GM12875 (cell line): ENCODE results near the gene CNTNAP2.

Experiments used
- H3K4me3 ChIP-seq: one replicate; pipeline ENCODE4 v1.5.1; 2011; ENCODE audit warnings: low read depth, low read length, control low read depth
- TF ChIP-seq, protein P1 (sequence below): IDR thresholded peaks from 2 replicates; pipeline ENCODE4 v1.5.1; 2011; ENCODE audit warnings: low read depth, mild to moderate bottlenecking, control low read depth, inconsistent platforms, low read length, moderate library complexity, borderline replicate concordance; ENCODE audit not compliant: insufficient read depth

Gene CNTNAP2

DNA sequence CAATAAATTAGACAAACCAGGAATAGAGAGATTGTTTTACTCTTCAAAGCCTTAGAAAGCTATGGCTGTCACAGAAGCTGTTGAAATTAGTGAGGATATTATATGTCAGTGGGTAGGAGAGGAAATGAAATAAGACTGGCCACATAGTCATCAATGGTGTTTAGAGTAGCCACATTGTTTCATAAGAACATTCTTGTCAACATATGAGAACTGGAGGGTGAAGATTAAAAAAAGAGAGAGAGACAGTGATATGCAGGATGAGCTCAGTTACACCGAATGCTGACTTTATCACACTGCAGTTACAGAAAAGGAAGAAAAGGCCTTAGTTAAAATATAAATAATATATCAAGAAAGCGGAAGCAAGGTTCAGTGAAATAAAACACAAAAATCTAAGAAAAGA lies 412.0 kb downstream of the CNTNAP2 start:
- TF ChIP-seq, protein P1, sequence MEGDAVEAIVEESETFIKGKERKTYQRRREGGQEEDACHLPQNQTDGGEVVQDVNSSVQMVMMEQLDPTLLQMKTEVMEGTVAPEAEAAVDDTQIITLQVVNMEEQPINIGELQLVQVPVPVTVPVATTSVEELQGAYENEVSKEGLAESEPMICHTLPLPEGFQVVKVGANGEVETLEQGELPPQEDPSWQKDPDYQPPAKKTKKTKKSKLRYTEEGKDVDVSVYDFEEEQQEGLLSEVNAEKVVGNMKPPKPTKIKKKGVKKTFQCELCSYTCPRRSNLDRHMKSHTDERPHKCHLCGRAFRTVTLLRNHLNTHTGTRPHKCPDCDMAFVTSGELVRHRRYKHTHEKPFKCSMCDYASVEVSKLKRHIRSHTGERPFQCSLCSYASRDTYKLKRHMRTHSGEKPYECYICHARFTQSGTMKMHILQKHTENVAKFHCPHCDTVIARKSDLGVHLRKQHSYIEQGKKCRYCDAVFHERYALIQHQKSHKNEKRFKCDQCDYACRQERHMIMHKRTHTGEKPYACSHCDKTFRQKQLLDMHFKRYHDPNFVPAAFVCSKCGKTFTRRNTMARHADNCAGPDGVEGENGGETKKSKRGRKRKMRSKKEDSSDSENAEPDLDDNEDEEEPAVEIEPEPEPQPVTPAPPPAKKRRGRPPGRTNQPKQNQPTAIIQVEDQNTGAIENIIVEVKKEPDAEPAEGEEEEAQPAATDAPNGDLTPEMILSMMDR = no peak
- no peak overlapping the region for H3K4me3 ChIP-seq

DNA sequence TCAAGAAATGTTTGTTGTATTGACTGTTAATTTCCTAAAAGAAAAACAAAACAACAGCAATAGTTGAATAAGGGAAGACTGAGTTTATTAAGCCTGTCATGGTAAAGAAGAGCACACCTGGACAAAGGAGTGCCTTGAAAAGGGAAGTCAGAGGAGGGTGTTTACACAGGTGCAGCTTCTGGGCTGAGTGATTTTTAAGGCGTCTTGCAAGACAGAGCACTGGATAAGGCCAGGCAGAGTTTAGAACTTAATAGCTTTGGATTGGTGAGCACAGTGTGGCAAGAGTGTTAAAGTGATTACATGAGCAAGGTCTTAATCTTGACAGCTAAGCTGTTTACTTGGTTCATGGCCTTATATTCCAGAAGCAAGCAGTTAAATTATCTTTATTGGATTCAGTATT lies 423.2 kb downstream of the CNTNAP2 start:
- no peak overlapping the region for H3K4me3 ChIP-seq
- TF ChIP-seq, protein P1 = no peak

DNA sequence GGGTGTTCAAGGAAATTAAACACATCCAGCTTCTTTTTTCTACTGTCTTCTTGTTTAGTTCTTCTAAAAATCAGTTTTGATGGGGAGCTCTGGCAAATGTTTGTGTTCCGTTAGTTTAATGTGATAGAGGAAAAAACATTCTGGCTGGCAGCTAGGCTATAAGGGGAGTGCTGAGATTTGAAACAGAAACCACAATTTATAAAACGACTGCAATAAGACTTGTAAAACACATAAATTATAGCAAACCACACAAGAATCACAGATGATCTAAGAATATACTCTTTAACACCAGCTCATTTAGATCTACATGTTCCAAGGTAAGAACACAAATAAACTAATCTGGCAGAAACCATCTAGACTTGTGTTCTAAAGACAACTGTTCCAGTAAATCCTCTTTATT lies 425.5 kb downstream of the CNTNAP2 start:
- TF ChIP-seq, protein P1 = no peak

DNA sequence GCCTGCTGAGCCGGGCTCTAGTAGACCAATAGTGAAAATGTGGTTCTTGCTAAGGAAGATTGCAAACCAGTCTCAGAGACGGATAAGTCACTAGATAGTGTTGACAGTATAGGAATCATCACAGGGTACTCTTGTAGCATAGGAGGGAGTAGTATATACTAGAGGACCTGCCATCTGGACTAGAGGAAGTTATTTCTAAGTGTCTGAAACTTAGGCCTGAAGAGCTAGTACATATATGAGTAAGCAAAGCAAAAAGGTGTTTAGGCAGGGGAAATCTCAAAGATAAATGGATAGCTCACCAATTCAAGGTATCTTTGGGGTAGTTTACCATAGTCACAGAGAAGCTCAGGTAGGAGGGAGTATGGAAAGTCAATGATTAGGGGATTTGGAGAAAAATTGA lies 428.1 kb downstream of the CNTNAP2 start:
- TF ChIP-seq, protein P1 = no peak
- no peak overlapping the region for H3K4me3 ChIP-seq

More for the DNA sequence above, 425.5 kb downstream of the CNTNAP2 start:
- no peak overlapping the region for H3K4me3 ChIP-seq

DNA sequence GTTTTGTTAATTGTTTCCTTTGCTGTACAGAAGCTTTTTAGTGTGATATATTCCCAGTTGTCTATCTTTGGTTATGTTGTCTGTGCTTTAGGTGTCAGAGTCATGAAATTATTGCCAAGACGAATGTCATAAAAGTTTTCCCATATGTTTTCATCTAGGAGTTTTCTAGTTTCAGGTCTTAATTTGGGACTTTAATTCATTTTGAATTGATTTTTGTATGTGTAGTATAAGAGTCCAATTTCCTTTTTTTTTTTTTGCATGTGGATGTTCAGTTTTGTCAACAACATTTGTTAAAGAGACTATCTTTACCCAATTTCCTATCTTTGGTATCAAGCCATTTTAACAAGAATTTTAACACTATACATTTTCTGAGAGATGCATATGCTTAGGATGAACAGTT lies 432.2 kb downstream of the CNTNAP2 start:
- no peak overlapping the region for H3K4me3 ChIP-seq
- TF ChIP-seq, protein P1 = no peak

DNA sequence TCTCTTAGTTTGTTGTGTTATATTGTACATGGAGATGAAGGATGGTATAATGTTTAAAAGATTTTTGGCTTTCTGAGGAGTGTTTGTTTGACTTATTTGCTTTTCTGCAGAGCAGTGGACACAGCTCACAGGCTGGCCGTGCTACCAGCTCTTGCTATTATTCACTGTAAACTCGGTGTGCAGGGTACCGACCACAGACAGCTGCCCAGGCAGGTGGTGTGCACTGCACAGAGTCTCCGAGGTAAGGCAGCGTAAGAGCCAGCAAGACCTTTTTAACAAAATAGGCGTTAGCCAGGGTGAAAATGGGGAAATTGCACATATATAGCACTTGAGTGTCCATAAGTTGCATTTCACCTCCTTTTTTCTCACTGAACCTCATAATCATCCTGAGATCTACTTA lies 438.0 kb downstream of the CNTNAP2 start:
- no peak overlapping the region for H3K4me3 ChIP-seq

DNA sequence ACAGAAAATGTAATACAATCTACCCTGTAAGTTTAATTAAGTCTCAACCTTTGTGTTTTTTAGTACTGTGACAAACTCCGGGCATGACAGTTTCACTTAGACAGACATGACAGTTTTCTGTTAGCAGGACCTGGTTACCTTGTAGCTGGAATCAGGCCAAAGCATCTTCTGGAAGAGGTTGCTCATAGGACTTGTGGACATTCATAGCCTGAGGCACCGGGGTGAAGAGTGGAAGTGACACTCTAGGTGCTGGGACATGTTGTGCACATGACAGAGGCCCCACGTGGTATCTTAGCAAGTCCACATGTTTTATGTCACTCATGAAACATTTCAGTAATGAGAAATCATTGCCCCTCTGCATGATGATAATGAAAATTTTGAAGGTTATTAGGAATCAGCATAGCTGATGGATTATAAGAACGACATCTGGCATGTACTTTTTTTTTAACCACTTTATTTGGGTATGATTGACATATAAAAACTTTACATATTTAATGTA lies 441.4 kb downstream of the CNTNAP2 start:
- H3K4me3 ChIP-seq = no peak overlapping the region
- TF ChIP-seq, protein P1 = no peak

More for the DNA sequence above, 438.0 kb downstream of the CNTNAP2 start:
- TF ChIP-seq, protein P1 = no peak
